Spleen (tissue), 7 donors: Measurements from ENCODE around the gene GBA3.

Experiments
- POLR2A ChIP-seq, 3 donors: fragments of 450-650 bp; IDR thresholded peaks; one replicate each; pipeline ENCODE4 v1.5.1; 2017; ENCODE audit warnings: antibody characterized with exemption in 3 of 3, mild to moderate bottlenecking in 1 of 3
- TF ChIP-seq, protein P1 (sequence below), 11 experiments: fragments of 200-600 bp in 7 of 11; fragments of 450-650 bp in 4 of 11; sonication (generic) in 4 of 11; IDR thresholded peaks in 8 of 11; conservative IDR thresholded peaks in 3 of 11; 1 replicate in 7 of 11; 2 replicates in 4 of 11; pipeline versions ENCODE4 v1.4.0 to v1.8.0; 2016 to 2021; ENCODE audit warnings: antibody characterized with exemption in 11 of 11, inconsistent platforms in 4 of 11, mild to moderate bottlenecking in 1 of 11
- donor health status: DM: no; HTN: no; CAD: no; lungs with moderate emphysema.
- donor health status: DM: no; HTN: no; CAD: no.
- donor health status: DM: no; HTN: no; CAD: no.

DNA sequence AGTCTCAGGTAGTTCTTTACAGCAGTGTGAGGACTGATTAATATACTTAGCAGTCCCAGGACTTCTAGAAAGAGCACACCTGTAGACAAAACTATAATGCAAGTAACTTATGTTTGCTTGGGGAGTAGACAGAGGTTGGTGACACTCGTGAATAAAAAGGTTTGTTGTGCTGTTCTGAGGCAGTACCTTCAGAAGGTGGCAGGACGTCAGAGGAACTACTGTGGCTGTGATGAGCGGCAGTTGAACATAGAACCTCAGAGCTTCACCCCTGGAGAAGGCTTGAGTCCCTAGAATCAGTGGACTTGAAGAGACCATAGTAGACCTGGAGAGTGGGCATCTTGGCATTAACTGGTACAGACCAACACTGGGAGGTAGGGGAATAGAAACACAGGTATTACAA is 3.3 kb upstream of the GBA3 start:
- TF ChIP-seq, protein P1, sequence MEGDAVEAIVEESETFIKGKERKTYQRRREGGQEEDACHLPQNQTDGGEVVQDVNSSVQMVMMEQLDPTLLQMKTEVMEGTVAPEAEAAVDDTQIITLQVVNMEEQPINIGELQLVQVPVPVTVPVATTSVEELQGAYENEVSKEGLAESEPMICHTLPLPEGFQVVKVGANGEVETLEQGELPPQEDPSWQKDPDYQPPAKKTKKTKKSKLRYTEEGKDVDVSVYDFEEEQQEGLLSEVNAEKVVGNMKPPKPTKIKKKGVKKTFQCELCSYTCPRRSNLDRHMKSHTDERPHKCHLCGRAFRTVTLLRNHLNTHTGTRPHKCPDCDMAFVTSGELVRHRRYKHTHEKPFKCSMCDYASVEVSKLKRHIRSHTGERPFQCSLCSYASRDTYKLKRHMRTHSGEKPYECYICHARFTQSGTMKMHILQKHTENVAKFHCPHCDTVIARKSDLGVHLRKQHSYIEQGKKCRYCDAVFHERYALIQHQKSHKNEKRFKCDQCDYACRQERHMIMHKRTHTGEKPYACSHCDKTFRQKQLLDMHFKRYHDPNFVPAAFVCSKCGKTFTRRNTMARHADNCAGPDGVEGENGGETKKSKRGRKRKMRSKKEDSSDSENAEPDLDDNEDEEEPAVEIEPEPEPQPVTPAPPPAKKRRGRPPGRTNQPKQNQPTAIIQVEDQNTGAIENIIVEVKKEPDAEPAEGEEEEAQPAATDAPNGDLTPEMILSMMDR (IDR thresholded peaks at IDR 0.05 in 8 of 11, conservative IDR thresholded peaks at IDR 0.05 in 3 of 11) = no peak
- TF ChIP-seq POLR2A (IDR thresholded peaks at IDR 0.05) = no peak
